ENCODE measurements around the gene IGF2BP3. TPM values are rescaled to one million over a fixed set of nuclear protein-coding genes. Genes with fewer than 3 reads are reported as not detected.
A peak's percentile ranks its signal among the peaks of the same experiment; 100 is the strongest.

IGF2BP3 gene
- total and polyA plus RNA-seq, 10 of the 15 experiments (the other 5 are each of a cell fraction or from before 2014, with no cell fraction given): 4.6 to 61.2 (median 36.9) TPM

DNA sequence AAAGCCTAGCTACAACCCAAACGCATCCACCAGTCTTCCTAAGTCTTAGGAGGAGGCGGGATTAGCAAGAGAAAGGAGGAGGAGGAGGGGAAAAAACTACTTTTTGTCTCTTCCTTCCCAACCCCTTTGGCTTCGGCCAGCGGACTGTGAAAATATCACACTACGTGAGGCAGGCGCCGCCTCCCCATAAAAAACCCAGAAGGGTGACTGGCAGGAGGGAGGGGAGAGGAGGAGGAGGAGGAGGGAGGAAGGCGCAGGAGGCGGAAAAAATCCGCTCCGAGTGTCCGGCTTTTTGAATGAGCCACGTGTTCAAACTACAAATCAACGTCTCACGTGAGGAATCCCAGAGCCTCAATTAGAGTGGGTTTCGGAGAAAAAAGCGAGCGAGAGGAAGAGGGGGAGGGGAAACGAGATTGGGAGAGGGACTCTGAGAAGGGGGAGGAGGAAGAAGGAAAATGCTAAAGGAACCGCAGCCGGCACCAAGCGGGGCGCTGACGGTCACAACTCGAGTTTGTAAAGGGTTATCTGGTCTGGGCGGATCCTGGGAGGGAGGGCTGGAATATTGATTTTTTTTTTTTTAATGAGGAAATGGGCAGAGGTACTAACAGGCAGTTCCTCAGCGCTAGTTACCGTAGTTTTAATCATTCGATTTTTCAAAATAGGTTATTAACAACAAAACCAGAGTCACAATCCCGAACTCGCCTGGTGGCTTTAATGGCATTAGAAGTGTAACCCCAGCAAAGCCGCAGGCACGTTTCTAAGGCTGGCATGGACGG, at the start of gene IGF2BP3 (continued):
- TF ChIP-seq, protein P1, sequence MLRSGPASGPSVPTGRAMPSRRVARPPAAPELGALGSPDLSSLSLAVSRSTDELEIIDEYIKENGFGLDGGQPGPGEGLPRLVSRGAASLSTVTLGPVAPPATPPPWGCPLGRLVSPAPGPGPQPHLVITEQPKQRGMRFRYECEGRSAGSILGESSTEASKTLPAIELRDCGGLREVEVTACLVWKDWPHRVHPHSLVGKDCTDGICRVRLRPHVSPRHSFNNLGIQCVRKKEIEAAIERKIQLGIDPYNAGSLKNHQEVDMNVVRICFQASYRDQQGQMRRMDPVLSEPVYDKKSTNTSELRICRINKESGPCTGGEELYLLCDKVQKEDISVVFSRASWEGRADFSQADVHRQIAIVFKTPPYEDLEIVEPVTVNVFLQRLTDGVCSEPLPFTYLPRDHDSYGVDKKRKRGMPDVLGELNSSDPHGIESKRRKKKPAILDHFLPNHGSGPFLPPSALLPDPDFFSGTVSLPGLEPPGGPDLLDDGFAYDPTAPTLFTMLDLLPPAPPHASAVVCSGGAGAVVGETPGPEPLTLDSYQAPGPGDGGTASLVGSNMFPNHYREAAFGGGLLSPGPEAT (IDR thresholded peaks at IDR 0.05; ENCODE audit: low read depth): peak; percentile 91
- TF ChIP-seq CUX1 (IDR thresholded peaks at IDR 0.05; ENCODE audit: insufficient replicate concordance, low read depth, low read length): no peak
- TF ChIP-seq, protein P2, sequence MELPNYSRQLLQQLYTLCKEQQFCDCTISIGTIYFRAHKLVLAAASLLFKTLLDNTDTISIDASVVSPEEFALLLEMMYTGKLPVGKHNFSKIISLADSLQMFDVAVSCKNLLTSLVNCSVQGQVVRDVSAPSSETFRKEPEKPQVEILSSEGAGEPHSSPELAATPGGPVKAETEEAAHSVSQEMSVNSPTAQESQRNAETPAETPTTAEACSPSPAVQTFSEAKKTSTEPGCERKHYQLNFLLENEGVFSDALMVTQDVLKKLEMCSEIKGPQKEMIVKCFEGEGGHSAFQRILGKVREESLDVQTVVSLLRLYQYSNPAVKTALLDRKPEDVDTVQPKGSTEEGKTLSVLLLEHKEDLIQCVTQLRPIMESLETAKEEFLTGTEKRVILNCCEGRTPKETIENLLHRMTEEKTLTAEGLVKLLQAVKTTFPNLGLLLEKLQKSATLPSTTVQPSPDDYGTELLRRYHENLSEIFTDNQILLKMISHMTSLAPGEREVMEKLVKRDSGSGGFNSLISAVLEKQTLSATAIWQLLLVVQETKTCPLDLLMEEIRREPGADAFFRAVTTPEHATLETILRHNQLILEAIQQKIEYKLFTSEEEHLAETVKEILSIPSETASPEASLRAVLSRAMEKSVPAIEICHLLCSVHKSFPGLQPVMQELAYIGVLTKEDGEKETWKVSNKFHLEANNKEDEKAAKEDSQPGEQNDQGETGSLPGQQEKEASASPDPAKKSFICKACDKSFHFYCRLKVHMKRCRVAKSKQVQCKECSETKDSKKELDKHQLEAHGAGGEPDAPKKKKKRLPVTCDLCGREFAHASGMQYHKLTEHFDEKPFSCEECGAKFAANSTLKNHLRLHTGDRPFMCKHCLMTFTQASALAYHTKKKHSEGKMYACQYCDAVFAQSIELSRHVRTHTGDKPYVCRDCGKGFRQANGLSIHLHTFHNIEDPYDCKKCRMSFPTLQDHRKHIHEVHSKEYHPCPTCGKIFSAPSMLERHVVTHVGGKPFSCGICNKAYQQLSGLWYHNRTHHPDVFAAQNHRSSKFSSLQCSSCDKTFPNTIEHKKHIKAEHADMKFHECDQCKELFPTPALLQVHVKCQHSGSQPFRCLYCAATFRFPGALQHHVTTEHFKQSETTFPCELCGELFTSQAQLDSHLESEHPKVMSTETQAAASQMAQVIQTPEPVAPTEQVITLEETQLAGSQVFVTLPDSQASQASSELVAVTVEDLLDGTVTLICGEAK (IDR thresholded peaks at IDR 0.05; ENCODE audit: borderline replicate concordance): no peak; the same call in 1 of the 2 replicates
- no peak for TF ChIP-seq CEBPB (IDR thresholded peaks at IDR 0.05; ENCODE audit: borderline replicate concordance in 1 of 2, low read depth in 2 of 2, low read length in 2 of 2)
- no peak for TF ChIP-seq POLR2AphosphoS2 (IDR thresholded peaks at IDR 0.05; ENCODE audit: low read depth, low read length)
- no peak for TF ChIP-seq EZH2 (IDR thresholded peaks at IDR 0.05; ENCODE audit: borderline replicate concordance, control insufficient read depth, low read depth, low read length)
- no peak; the same call in 1 of the 2 replicates for TF ChIP-seq LARP7 (IDR thresholded peaks at IDR 0.05)
- no peak for TF ChIP-seq TCF12 (IDR thresholded peaks at IDR 0.05; ENCODE audit: low read depth, low read length)
- TF ChIP-seq RCOR1 (conservative IDR thresholded peaks at IDR 0.05; ENCODE audit: low read depth, low read length): 0 out of 2 replicates have a peak, but pooled peaks have one; percentile 36
- peak; percentile 71; the same call in 1 of the 2 replicates for TF ChIP-seq NKRF (conservative IDR thresholded peaks at IDR 0.05)
- no peak for TF ChIP-seq CHD4 (IDR thresholded peaks at IDR 0.05)
- peak; percentile 81; the same call in 1 of the 2 replicates for TF ChIP-seq PML (IDR thresholded peaks at IDR 0.05; ENCODE audit: low read length)
- peak; percentile 75 for TF ChIP-seq ZNF384 (IDR thresholded peaks at IDR 0.05; ENCODE audit: borderline replicate concordance, low read depth, low read length)

Measured in GM12878 (cell line).